Measurements from ENCODE around the gene PARD3.

GRCh38 chr10:34859170-34859569 lies 44.1 kb upstream of the PARD3 start:
- TF ChIP-seq POLR2A (IDR thresholded peaks at IDR 0.05) (no peak), CTCF (IDR thresholded peaks at IDR 0.05) (no peak)
